CD4-positive, alpha-beta T cell treated with Interleukin-21 for 1 hour (primary cell): ENCODE data around the gene TAOK1.
"Not testable (repeated sequence)": the region's sequence is repeated elsewhere in the genome, so short reads cannot be mapped to it uniquely, and the experiment has no call there.

Experiments
- DNase-seq: peaks from one replicate; pipeline ENCODE4 v3.0.0-alpha.2; 2020

Gene TAOK1

DNA sequence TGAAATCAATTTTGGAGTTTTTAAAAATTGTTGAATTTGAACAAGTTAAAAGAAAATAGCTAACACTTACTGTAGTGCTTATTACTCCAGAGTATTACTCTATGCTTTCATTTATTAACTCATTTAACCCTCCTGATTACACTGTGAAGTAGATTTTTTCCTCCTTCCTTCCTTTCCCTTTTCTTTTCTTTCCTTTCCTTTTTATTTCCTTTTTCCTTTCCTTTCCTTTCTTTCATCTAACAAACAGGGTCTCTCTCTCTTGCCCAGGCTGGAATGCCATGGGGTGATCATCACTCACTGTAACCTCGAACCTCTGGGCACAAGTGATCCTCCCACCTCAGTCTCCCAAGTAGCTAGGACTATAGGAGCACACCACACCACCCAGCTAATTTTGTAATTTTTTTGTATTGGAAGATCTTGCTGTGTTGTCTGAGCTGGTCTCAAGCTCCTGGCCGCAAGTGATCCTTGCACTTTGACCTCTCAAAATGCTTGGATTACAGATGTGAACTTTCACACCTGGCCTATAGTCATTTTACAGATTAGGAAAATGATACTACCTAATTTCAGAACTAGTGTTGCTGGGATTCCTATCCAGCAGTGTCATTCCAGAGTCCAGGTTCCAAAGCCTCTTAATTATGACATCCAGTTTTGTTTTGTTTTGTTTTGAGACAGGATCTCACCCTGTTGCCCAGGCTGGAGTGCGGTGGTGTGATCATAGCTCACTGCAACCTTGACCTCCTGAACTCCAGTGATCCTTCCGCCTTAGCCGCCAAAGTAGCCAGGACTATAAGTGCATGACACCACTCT, 59.9 kb downstream of the TAOK1 start:
- no peak for DNase-seq

DNA sequence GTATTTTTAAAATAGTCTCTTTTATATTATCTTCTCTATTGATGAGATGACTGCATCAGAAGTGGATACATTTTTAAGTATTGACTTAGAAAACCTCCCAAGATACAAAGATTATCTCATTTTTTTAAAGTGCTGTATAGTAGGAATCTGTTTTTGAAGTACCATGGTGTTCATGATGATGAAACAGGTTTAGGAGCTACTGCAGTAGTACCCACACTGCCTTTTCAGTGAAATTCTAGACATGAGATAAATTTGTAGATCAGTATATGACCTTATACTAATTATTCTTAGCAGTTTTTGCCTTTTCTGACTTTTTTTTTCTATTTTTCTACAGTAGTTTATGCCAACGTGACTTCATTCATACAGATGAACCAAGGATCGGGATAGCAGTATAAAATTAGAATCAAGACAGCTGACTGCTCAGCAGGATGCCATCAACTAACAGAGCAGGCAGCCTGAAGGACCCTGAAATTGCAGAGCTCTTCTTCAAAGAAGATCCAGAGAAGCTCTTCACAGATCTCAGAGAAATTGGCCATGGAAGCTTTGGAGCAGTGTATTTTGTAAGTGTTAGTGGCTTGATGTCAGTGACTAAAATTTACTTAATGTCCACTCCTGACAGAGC, 61.1 kb downstream of the TAOK1 start:
- no peak for DNase-seq

DNA sequence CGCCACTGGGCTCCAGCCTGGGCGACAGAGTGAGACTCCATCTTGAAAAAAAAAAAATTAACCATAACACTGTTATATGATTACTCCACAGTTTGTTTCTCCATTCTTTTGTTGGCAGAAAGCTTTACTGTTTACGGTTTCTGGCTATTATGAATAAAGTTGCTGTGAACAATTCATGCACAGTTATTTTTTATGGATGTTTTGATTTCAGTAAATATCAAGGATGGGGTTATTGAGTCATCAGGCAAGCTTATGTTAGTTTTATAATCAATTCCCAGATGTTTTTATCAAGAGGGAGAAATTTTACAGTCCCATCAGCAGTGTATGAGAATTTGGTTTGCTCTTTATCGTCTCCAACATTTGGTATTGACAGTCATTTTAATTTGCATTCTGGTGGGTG, 67.9 kb downstream of the TAOK1 start:
- DNase-seq = no peak

DNA sequence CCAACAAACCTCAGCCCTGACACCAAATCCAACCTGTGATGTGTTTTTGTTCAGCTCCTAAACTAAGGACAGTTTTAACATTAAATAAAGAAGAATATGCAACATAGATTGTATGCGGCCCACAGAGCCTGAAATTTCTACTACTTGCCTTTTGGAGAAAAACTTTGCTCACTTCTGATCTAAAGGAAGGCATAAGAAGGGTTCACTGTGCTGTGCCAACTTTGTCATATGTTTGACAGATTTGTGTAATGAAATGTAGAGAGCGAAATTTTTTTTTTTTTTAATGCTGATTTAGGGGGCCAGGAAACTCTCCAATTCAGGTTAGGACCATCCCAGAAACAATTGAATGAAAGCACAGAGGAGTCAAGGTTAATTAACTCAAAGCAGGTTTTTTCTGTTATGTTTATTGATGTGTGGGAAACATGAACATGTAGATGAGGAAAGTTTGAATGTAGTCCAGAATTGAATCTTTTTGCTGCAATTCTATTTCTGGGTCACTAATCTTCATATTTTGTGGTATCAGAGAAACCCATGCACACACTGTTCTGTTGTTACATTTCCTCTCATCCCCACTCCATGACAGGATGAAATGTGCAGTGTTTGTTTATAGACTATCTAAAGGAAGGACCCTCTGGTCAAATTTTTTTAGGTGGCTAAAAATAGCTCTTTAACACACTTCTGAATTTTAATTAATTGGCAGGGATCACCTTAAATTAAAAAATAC, 71.5 kb downstream of the TAOK1 start:
- DNase-seq = no peak

DNA sequence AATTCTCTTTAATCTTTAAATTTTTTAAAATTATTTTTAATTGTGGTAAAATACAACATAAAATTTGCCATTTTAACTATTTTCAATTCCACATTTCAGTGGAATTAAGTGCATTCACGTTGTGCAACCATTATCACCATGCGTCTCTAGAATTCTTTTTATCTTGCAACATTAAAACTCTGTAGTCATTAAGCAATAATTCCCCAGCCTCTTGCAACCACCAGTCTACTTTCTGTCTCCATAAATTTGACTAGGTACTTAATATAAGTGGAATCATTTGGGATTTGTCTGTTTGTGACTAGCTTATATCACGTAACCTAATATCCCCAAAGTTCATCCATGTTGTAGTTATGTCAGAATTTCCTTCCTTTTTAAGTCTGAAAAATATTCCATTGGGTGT, 79.1 kb downstream of the TAOK1 start:
- no peak for DNase-seq

DNA sequence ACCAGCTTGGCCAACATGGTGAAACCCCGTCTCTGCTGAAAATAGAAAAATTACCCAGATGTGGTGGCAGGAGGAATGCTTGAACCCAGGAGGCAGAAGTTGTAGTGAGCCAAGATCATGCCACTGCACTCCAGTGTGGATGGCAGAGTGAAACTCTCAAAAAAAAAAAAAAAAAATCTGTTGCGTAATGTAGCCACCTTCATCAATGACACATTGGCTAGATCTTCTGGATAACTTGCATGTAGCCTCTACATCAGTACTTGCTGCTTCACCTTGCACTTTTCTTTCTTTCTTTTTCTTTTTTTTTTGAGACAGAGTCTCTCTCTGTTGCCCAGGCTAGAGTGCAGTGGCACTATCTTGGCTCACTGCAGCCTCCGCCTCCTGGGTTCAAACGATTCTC, 83.3 kb downstream of the TAOK1 start:
- DNase-seq = not testable (repeated sequence)

DNA sequence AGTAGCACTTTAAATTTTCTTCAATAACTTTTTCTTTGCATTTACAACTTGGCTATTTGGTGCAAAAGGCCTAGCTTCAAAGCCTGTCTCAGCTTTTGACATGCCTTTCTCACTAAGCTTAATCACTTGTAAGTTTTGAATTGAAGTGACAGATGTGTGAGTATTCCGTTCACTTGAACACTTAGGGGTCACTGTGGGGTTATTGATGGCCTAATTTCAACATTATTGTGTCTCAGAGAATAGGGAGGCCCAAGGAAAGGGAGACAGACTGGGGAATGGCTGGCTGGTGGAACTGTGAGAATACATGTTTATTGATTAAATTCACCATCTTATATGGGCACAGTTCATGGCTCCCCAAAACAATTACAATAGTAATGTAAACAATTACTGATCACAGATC, 84.1 kb downstream of the TAOK1 start:
- no peak for DNase-seq

DNA sequence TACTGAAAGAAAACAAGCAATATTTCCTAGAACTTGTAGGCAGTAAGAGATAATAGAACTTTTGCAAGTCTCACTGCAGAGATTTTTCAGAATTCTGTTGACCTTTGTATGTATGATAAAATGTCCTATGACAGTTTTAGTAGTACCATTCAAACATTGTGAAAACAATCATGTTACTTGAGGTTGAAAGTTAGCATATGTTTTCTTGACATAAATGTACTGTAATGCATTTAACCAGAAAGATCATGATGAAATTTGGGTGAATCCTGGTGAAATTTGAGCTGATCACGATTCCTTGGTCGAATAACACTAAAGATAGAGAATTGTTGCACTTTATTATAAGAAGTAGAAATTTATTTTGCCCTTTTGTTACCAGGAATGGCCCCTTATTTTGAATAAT, 85.7 kb downstream of the TAOK1 start:
- DNase-seq = no peak

DNA sequence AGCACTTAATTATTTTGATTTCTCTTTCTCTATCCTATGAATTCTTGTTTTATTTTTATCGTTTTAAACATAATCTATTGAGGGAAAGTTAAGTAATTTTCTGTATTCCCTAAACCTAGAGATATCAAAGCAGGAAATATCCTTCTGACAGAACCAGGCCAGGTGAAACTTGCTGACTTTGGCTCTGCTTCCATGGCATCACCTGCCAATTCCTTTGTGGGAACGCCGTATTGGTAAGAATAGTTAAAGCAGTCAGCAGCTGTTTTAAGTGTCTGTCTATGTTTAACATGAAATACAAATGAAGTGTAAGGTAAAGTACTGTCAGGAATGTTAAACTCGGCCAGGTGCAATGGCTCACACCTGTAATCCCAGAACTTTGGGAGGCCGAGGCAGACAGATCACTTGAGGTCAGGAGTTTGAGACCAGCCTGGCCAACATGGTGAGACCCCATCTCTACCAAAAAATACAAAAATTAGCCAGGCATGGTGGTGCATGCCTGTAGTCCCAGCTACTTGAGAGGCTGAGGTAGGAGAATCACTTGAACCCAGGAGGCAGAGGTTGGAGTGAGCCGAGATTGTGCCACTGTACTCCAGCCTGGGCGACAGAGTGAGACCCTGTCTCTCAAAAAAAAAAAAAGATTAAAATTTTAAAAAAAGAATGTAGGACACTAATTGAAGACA, 90.2 kb downstream of the TAOK1 start:
- DNase-seq = not testable (repeated sequence)

DNA sequence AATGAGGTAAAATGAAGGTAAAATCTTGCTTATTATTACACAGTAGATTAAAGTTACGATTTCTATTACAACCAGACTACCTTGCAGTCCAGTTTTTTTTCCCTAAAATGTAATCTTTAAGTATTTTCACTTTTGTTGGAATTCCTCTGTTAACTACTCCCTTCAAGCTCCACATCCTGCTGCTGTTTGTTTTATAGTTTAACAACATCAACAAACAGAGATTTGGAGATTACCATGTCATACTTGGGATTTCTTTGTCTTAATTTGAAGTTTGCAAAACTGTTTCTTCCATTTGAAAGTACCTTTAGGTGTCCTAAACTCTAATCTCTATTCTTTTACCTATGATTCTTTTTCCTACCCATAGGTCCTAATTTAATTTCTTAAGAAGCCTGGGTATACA, 93.3 kb downstream of the TAOK1 start:
- no peak for DNase-seq

DNA sequence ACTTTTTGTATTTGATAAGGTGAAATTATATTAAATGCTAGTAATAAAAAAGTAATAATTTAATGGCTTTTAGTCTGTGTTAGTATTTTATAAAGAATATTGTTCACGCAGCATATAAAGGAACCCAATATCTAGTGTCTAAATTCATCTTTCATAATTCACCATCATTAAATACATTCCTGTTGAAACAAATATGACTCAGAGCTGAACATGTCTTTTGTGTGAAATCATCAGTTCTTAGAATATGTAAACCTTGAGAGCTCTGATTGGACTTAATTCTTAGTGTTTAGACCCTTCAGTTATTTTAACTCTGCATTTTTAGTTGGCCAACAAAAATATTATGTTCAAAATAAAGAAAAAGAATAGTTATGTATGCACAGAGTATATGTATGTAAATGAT, 104.8 kb downstream of the TAOK1 start:
- DNase-seq = no peak

DNA sequence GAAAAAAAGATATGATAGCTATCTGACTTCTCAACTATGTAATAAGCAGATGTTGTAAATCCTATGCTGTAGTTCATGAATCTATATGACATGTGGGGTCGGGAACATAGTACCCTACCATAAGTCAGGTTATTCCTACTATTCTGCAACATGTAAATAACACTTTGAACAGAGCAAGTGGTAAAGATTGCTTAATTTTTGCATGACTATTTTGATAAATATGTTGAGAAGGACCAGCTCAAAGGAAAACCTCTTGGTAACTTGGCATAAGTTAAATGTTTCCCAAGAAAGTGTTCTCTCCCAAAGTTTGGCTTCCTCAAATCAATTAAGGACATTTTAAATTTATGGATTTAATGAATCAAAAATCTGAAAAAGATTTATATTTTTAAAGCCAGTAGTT, 114.5 kb downstream of the TAOK1 start:
- no peak for DNase-seq

DNA sequence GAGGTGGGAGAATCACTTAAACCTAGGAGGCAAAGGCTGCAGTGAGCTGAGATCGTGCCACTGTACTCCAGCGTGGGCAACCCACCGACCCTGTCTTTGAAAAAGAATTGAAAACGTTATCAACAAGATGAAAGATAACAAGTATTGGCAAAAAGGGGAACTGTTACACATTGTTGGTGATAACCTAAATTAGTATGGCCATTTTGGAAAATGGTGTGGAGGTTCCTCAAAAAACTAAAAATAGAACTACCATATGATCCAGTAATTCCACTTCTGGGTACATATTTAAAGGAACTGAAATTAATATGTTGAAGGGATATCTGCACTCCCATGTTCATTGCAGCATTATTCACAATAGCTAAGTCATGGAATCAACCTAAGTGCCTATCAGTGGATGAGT, 115.7 kb downstream of the TAOK1 start:
- DNase-seq = no peak

DNA sequence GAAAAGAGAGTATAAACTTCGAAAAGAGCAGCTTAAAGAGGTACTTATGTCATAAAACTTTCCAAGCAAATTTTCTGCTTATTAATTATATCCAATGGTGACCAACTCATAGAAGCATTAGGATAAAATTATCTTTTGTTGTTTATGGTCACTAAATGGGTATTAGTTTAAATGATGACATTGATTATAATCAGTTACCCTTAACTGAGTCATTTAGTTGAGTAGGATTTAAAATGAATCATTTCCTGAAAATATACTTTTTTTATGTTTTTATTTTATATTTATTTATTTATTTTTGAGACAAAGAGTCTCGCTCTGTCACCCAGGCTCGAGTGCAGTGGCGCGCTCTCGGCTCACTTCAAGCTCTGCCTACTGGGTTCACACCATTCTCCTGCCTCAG, 120.8 kb downstream of the TAOK1 start:
- DNase-seq = no peak

DNA sequence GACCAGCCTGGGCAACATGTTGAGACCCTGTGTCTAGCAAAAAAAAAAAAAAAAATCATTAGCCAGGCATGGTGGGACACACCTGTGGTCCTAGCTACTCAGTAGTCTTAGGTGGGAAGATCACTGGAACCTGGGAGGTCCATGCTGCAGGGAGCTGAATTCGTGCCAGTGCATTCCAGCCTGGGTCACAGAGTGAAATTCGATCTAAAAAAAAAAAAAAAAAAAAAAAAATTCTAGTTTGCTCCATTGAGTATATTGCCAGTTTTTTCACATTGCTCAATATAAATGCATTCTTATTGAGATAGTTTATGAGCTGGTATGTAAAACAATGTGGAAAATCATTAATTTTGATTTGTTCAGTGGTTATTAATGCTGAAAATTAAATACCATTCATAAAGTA, 124.6 kb downstream of the TAOK1 start:
- no peak for DNase-seq

DNA sequence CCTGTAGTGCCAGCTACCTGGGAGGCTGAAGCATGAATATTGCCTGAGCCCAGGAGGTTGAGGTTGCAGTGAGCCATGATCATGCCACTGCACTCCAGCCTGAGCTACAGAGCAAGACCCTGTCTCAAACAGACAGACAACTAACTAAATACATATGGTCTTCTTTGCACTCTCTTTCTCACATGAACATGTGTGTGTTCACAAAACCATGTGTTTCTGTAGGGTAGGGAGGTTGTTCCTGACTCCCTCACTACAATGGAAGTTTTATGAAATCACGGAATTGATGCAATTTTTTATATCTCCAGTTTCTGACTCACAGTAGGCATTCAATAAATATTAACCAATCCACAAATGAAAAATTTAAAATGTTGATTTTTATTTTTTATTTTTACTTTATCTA, 128.2 kb downstream of the TAOK1 start:
- no peak for DNase-seq

DNA sequence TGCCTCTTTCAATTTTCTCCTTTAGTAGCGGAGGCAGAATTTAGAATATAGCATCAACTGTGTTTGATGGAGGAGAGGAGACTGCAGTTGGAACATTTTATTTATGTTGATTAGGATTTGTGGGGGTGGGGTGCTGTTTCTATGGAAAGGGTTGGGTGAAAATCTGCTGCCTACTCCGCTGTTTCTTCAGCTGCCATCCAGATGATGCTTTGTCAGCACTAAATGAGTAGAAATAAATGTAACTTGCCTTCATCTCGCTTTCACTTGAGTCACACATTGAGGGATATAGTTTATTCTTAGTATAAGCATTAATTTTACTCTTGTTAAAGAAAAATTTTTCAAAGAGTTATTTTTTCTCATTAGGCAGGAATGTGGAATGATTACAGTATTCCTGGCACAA, 134.5 kb downstream of the TAOK1 start:
- DNase-seq = no peak

DNA sequence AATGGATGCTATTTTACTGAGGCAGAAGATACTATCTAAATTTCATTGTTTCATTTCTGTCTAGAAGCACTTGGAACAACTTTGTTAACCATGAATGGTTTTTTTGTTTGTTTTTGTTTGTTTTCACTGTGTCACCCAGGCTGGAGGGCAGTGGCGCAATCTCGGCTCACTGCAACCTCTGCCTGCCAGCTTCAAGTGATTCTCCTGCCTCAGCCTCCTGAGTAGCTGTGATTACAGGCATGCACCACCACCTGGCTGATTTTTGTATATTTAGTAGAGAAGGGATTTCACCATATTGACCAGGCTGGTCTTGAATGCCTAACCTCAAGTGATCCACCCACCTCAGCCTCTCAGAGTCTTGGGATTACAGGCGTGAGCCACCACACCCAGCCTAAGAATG, 136.2 kb downstream of the TAOK1 start:
- no peak for DNase-seq

DNA sequence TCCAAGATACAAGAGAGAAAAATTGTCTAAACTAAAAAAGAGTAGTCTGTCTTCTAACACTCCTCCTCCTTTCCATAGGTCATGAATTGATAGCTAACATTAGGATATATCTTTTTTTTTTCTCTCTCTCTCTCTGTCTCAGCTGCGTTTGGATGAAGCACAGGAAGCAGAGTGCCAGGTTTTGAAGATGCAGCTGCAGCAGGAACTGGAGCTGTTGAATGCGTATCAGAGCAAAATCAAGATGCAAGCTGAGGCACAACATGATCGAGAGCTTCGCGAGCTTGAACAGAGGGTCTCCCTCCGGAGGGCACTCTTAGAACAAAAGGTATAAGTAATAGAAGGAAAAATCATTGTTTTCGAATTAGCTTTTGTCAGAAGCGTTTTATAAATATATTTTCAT, 143.8 kb downstream of the TAOK1 start:
- no peak for DNase-seq

DNA sequence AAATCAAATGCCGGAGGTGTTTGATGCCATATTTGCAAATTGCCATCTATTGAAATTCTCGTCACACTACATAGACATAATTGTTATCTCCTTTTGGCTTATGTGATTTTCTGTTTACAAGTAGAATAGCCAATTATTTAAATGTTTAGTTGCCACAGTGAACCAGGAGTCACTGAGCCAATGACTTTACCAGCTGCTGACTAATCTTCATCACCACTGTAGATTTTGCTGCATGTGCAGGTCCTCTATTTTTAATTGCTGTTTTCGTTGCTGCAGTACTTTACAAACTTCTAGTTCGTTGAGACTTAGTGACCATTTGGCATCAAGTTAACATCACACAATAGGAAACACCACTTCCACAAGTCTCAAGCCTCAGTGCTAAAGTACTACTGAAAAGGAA, 153.9 kb downstream of the TAOK1 start:
- DNase-seq = no peak

DNA sequence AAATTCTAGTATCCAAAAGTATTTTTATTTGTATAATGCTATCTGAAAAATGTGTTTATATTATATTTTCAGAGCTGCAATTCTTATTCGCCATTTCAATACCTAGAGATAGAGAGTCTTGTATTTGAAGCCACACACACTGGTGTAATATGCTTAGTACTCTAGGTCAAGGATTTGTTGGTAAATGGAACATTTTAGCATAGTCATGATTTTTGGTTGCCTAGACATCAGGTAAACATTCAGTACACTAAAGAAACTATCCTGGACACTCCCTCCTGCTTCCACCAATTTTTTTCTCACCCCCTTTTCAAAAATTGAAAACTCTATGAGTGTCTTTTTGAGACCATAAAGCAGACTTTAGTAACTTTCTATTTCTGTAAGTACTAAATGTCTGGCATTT, 155.9 kb downstream of the TAOK1 start:
- no peak for DNase-seq

DNA sequence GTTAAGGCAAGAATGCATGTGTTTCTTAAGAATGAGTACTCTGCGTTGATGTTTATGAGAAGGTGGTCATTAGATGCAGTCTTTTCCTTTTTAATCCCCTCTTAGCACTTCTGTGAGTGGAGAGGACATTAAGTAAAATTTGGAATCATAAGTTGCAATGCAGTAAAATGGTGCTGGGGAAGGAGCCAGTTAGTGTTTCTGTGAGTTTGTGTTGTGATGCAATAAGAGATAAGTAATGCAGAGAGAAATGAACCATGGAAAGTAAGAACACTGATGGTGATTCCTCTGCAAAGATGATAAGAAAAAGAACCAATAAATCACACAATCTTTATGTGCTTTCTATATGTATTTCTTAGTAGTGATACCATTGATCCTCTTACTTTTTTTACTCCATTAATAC, 156.7 kb downstream of the TAOK1 start:
- DNase-seq = no peak

DNA sequence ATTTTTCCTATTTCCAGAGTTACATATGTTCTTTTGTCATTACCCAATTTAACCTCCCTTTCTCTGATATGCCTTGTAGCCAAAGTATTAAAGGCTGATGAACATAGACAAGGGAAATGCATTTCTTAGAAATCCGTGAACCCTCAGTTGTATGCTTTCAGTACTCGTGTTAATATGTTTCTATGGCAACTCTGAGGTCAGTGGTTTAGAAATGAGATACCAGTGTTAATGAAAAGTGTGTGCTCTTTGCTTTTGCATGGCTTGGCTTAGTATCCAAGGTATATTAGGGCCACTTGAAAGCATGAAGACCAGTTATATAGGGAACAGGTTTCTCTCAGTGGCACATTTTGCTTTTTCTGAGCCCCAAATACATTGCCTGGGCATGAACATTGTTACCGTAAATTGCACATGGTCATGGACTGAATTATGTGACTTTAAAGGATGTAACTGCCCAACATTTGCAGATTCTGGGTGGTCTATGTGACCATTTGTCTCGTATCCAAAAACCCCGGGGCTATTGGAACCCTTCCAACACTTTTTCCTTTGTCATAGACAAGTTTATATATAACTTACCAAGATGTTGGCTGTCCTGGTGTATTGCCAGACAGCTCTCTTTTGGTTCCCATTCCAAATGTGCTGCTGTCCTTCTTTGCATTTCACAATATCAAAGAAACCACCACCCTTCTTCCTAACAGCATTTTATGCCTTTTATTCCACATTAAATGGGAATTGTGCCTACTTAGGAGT, 159.2 kb downstream of the TAOK1 start:
- DNase-seq = no peak
